Measurements from ENCODE around the gene PLEKHN1.

PLEKHN1 gene

GRCh38 chr1:932776-933602, 33.3 kb upstream of the PLEKHN1 start (continued):
- peak; percentile 27; the same call in 1 of the 2 replicates for TF ChIP-seq HIC1 (tag by site-specific recombination; IDR thresholded peaks at IDR 0.05)
- 0 out of 2 replicates have a peak, but pooled peaks have one; percentile 38 for TF ChIP-seq ZBTB7A (tag by site-specific recombination; IDR thresholded peaks at IDR 0.05; ENCODE audit: low read depth)
- no peak for TF ChIP-seq ZNF280C (tag by site-specific recombination; IDR thresholded peaks at IDR 0.05)
- no peak for TF ChIP-seq ZNF10 (tag by site-specific recombination; IDR thresholded peaks at IDR 0.05)
- TF ChIP-seq ZNF366 (tag by site-specific recombination; conservative IDR thresholded peaks at IDR 0.05), result no peak
- peak; percentile 43 for TF ChIP-seq BCL11A (tag by site-specific recombination; IDR thresholded peaks at IDR 0.05; ENCODE audit: low read depth)
- TF ChIP-seq SALL2 (tag by site-specific recombination; IDR thresholded peaks at IDR 0.05; ENCODE audit: borderline replicate concordance), result no peak
- TF ChIP-seq ZEB2 (tag by site-specific recombination; IDR thresholded peaks at IDR 0.05), result no peak
- TF ChIP-seq, protein P1, sequence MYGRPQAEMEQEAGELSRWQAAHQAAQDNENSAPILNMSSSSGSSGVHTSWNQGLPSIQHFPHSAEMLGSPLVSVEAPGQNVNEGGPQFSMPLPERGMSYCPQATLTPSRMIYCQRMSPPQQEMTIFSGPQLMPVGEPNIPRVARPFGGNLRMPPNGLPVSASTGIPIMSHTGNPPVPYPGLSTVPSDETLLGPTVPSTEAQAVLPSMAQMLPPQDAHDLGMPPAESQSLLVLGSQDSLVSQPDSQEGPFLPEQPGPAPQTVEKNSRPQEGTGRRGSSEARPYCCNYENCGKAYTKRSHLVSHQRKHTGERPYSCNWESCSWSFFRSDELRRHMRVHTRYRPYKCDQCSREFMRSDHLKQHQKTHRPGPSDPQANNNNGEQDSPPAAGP (tag by site-specific recombination; IDR thresholded peaks at IDR 0.05), result no peak
- peak; percentile 28; the same call in 1 of the 2 replicates for TF ChIP-seq ZBTB8A (tag by site-specific recombination; IDR thresholded peaks at IDR 0.05)
- TF ChIP-seq ZNF2 (tag by site-specific recombination; IDR thresholded peaks at IDR 0.05), result no peak
- no peak for TF ChIP-seq ZNF596 (tag by site-specific recombination; IDR thresholded peaks at IDR 0.05)
- TF ChIP-seq, protein P2, sequence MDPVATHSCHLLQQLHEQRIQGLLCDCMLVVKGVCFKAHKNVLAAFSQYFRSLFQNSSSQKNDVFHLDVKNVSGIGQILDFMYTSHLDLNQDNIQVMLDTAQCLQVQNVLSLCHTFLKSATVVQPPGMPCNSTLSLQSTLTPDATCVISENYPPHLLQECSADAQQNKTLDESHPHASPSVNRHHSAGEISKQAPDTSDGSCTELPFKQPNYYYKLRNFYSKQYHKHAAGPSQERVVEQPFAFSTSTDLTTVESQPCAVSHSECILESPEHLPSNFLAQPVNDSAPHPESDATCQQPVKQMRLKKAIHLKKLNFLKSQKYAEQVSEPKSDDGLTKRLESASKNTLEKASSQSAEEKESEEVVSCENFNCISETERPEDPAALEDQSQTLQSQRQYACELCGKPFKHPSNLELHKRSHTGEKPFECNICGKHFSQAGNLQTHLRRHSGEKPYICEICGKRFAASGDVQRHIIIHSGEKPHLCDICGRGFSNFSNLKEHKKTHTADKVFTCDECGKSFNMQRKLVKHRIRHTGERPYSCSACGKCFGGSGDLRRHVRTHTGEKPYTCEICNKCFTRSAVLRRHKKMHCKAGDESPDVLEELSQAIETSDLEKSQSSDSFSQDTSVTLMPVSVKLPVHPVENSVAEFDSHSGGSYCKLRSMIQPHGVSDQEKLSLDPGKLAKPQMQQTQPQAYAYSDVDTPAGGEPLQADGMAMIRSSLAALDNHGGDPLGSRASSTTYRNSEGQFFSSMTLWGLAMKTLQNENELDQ (tag by site-specific recombination; IDR thresholded peaks at IDR 0.05; ENCODE audit: low read depth), result no peak
- no peak for TF ChIP-seq MYNN (tag by site-specific recombination; IDR thresholded peaks at IDR 0.05; ENCODE audit: borderline replicate concordance)
- TF ChIP-seq ZNF114 (tag by site-specific recombination; IDR thresholded peaks at IDR 0.05), result no peak
- TF ChIP-seq ZNF394 (tag by site-specific recombination; IDR thresholded peaks at IDR 0.05; ENCODE audit: borderline replicate concordance), result peak; percentile 36; the same call in 1 of the 2 replicates
- TF ChIP-seq ZNF311 (tag by site-specific recombination; IDR thresholded peaks at IDR 0.05; ENCODE audit: borderline replicate concordance), result no peak
- 0 out of 2 replicates have a peak, but pooled peaks have one; percentile 8 for TF ChIP-seq ZBTB20 (tag by site-specific recombination; IDR thresholded peaks at IDR 0.05)
- TF ChIP-seq, protein P3, sequence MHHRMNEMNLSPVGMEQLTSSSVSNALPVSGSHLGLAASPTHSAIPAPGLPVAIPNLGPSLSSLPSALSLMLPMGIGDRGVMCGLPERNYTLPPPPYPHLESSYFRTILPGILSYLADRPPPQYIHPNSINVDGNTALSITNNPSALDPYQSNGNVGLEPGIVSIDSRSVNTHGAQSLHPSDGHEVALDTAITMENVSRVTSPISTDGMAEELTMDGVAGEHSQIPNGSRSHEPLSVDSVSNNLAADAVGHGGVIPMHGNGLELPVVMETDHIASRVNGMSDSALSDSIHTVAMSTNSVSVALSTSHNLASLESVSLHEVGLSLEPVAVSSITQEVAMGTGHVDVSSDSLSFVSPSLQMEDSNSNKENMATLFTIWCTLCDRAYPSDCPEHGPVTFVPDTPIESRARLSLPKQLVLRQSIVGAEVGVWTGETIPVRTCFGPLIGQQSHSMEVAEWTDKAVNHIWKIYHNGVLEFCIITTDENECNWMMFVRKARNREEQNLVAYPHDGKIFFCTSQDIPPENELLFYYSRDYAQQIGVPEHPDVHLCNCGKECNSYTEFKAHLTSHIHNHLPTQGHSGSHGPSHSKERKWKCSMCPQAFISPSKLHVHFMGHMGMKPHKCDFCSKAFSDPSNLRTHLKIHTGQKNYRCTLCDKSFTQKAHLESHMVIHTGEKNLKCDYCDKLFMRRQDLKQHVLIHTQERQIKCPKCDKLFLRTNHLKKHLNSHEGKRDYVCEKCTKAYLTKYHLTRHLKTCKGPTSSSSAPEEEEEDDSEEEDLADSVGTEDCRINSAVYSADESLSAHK (tag by site-specific recombination; IDR thresholded peaks at IDR 0.05), result no peak
- no peak for TF ChIP-seq ZBTB1 (tag by site-specific recombination; IDR thresholded peaks at IDR 0.05)
- TF ChIP-seq, protein P4, sequence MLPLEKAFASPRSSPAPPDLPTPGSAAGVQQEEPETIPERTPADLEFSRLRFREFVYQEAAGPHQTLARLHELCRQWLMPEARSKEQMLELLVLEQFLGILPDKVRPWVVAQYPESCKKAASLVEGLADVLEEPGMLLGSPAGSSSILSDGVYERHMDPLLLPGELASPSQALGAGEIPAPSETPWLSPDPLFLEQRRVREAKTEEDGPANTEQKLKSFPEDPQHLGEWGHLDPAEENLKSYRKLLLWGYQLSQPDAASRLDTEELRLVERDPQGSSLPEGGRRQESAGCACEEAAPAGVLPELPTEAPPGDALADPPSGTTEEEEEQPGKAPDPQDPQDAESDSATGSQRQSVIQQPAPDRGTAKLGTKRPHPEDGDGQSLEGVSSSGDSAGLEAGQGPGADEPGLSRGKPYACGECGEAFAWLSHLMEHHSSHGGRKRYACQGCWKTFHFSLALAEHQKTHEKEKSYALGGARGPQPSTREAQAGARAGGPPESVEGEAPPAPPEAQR (tag by site-specific recombination; IDR thresholded peaks at IDR 0.05), result no peak
- no peak for TF ChIP-seq ZNF18 (tag by site-specific recombination; IDR thresholded peaks at IDR 0.05)
- no peak for TF ChIP-seq ZSCAN5A (tag by site-specific recombination; IDR thresholded peaks at IDR 0.05)

Data from HEK293 (cell line).